OCI-LY7 (cell line): Measurements from ENCODE around the gene CARS1. TPM values are rescaled to one million over a fixed set of nuclear protein-coding genes. Genes with fewer than 3 reads are reported as not detected.

Experiments
- BruUV-seq: library from RNA; stranded (reverse); fragments of 400-500 nt; replicated peaks from 2 replicates; lab custom pipeline; 2021; lab: Mats Ljungman, UMichigan
- CTCF ChIA-PET: fragments of 300-600 bp; sonication (Branson Sonifier 250); formaldehyde crosslinking; loops from one replicate; lab custom pipeline; 2022; ENCODE audit warnings: antibody characterized with exemption; ENCODE audit not compliant: unreplicated experiment; lab: Charles Lee
- POLR2A ChIA-PET: fragments of 300-600 bp; sonication (Branson Sonifier 250); formaldehyde crosslinking; loops from one replicate; lab custom pipeline; 2022; ENCODE audit warnings: antibody characterized with exemption; lab: Charles Lee
- DNase-seq: peaks from one replicate; pipeline ENCODE4 v3.0.0-alpha.2; 2015; ENCODE audit warnings: low spot score
- H2AFZ ChIP-seq: fragments of 200-600 bp; sonication (generic), shearing (Covaris generic); 2 replicates; pipeline ENCODE4 v1.6.1; 2014; ENCODE audit warnings: mild to moderate bottlenecking, antibody characterized with exemption, low read length, moderate library complexity
- H3K27ac ChIP-seq: fragments of 200-600 bp; sonication (generic); 2 replicates; pipeline ENCODE4 v1.5.1; 2014; ENCODE audit warnings: mixed run types, low read depth, mild to moderate bottlenecking, moderate library complexity, low read length, inconsistent platforms; ENCODE audit not compliant: poor library complexity, severe bottlenecking
- H3K36me3 ChIP-seq: fragments of 200-600 bp; sonication (generic); 2 replicates; pipeline ENCODE4 v1.6.1; 2014; ENCODE audit warnings: mild to moderate bottlenecking, antibody characterized with exemption, low read length, moderate library complexity, mixed read lengths; ENCODE audit not compliant: insufficient read depth
- H3K4me1 ChIP-seq: fragments of 200-600 bp; sonication (generic); 2 replicates; pipeline ENCODE4 v1.5.1; 2014; ENCODE audit warnings: mild to moderate bottlenecking, low read length; ENCODE audit not compliant: insufficient read depth, poor library complexity, severe bottlenecking
- H3K4me2 ChIP-seq: fragments of 200-600 bp; sonication (generic); 2 replicates; pipeline ENCODE4 v1.6.1; 2014; ENCODE audit warnings: mild to moderate bottlenecking, low read length
- H3K4me3 ChIP-seq: fragments of 200-600 bp; sonication (generic); 2 replicates; pipeline ENCODE4 v1.5.1; 2014; ENCODE audit warnings: mild to moderate bottlenecking, low read depth, low read length; ENCODE audit not compliant: poor library complexity, severe bottlenecking
- H3K79me2 ChIP-seq: fragments of 200-600 bp; sonication (generic); 2 replicates; pipeline ENCODE4 v1.6.1; 2016; ENCODE audit warnings: low read depth, mild to moderate bottlenecking, low read length, moderate library complexity, mixed read lengths; ENCODE audit not compliant: insufficient read depth
- H3K9me2 ChIP-seq: fragments of 200-600 bp; sonication (generic); 2 replicates; pipeline ENCODE4 v1.6.1; 2016; ENCODE audit warnings: mild to moderate bottlenecking, low read length, mixed read lengths; ENCODE audit not compliant: insufficient read depth
- H3K9me3 ChIP-seq: fragments of 200-600 bp; sonication (generic); 2 replicates; pipeline ENCODE4 v1.6.1; 2014; ENCODE audit warnings: mild to moderate bottlenecking, mixed run types, low read length, mixed read lengths
- H4K20me1 ChIP-seq: fragments of 200-600 bp; sonication (generic); 2 replicates; pipeline ENCODE4 v1.6.1; 2014; ENCODE audit warnings: mild to moderate bottlenecking, antibody characterized with exemption, low read length, moderate library complexity, mixed read lengths; ENCODE audit not compliant: insufficient read depth
- CTCF ChIP-seq: fragments of 200-600 bp; sonication (generic); conservative IDR thresholded peaks from 2 replicates; pipeline ENCODE4 v1.5.1; 2014; ENCODE audit warnings: mild to moderate bottlenecking, antibody characterized with exemption, low read length, moderate library complexity, mixed read lengths
- EZH2phosphoT487 ChIP-seq: fragments of 200-600 bp; sonication (generic); IDR thresholded peaks from 2 replicates; pipeline ENCODE4 v1.6.1; 2018; ENCODE audit warnings: low read depth, borderline replicate concordance, mild to moderate bottlenecking, mixed run types, antibody characterized with exemption, low read length, moderate library complexity, mixed read lengths
- intact Hi-C: fragments of 100-400 bp; cut with micrococcal nuclease; formaldehyde crosslinking; loops from one replicate; pipeline ENCODE4 v1.10.0; 2022; ENCODE audit not compliant: unreplicated experiment
- total RNA-seq, 2 experiments: library from RNA; depleted of rRNA in 1 of 2; stranded (reverse); fragments of >200 nt in 1 of 2; shearing (Covaris generic) in 1 of 2; gene quantifications; 2 replicates each; pipeline ENCODE4 v1.2.3, GENCODE V29; 2014 to 2022

CARS1 gene
- total RNA-seq, 2 experiments from 2014 or later = 58.3 to 88.8 TPM

- intact Hi-C loops = no loop called here
- CTCF ChIA-PET = no interaction called here
- Histone ChIP-seq H3K4me1 (peaks cover 7% of the 10 kb centered on the region), H3K79me2 (peaks cover 8% of the 10 kb centered on the region), H3K36me3 (peaks cover 19% of the 10 kb centered on the region), H4K20me1 (no peaks in the 10 kb centered on the region), H3K4me2 (no peak overlapping the region), H3K27ac (no peak overlapping the region), H3K4me3 (no peak overlapping the region), H2AFZ (no peak overlapping the region), H3K9me2 (no peaks in the 10 kb centered on the region), H3K9me3 (no peaks in the 10 kb centered on the region)
- POLR2A ChIA-PET = no interaction called here
- TF ChIP-seq EZH2phosphoT487 = no peak
- no peak for TF ChIP-seq CTCF
- BruUV-seq = no TSS peak
- no peak for DNase-seq
These were observed 61.2 kb downstream of the CARS1 start for GRCh38 chr11:2995893-2996554.

- H3K4me2 ChIP-seq = no peak overlapping the region
- peaks cover 17% of the 10 kb centered on the region for H3K79me2 ChIP-seq
- ChIA-PET CTCF (no interaction called here), POLR2A (no interaction called here)
- peaks cover 7% of the 10 kb centered on the region for H3K4me1 ChIP-seq
- no peak overlapping the region for H3K27ac ChIP-seq
- TF ChIP-seq EZH2phosphoT487 (no peak), CTCF (no peak)
- H3K9me3 ChIP-seq = no peaks in the 10 kb centered on the region
- H3K9me2 ChIP-seq = no peaks in the 10 kb centered on the region
- H3K36me3 ChIP-seq = peaks cover 19% of the 10 kb centered on the region
- no TSS peak for BruUV-seq
- intact Hi-C loops = no loop called here
- peaks cover 7% of the 10 kb centered on the region for H4K20me1 ChIP-seq
- no peak for DNase-seq
- no peak overlapping the region for H3K4me3 ChIP-seq
- H2AFZ ChIP-seq = no peak overlapping the region
These were observed 62.1 kb downstream of the CARS1 start for GRCh38 chr11:2995031-2995561.

GRCh38 chr11:2994336-2994730 lies 62.9 kb downstream of the CARS1 start:
- H2AFZ ChIP-seq = no peak overlapping the region
- H4K20me1 ChIP-seq = peaks cover 15% of the 10 kb centered on the region
- TF ChIP-seq CTCF (no peak), EZH2phosphoT487 (no peak)
- intact Hi-C loops = loop anchor here (5.0 kb wide), 1 partner anchor 607 kb away; no protein-coding TSS in a partner anchor
- H3K9me3 ChIP-seq = no peaks in the 10 kb centered on the region
- peaks cover 7% of the 10 kb centered on the region for H3K4me1 ChIP-seq
- ChIA-PET CTCF (no interaction called here), POLR2A (no interaction called here)
- no peak overlapping the region for H3K4me3 ChIP-seq
- no peak overlapping the region for H3K27ac ChIP-seq
- H3K79me2 ChIP-seq = peaks cover 25% of the 10 kb centered on the region
- DNase-seq = no peak
- no TSS peak for BruUV-seq
- H3K36me3 ChIP-seq = peaks cover 24% of the 10 kb centered on the region; the same call in 1 of the 2 replicates
- no peaks in the 10 kb centered on the region for H3K9me2 ChIP-seq
- H3K4me2 ChIP-seq = no peak overlapping the region
